ENCODE results near the gene BAIAP3.

GRCh38 chr16:1350691-1351090 is 17.2 kb downstream of the BAIAP3 start:
- TF ChIP-seq CTCF (conservative IDR thresholded peaks at IDR 0.05; ENCODE audit: low read depth, low read length) = no peak
- no peak for TF ChIP-seq RAD21 (IDR thresholded peaks at IDR 0.05; ENCODE audit: low read length)
- TF ChIP-seq POLR2A (IDR thresholded peaks at IDR 0.05; ENCODE audit: low read depth, low read length) = no peak
- no peak for TF ChIP-seq MXI1 (IDR thresholded peaks at IDR 0.05; ENCODE audit: borderline replicate concordance, low read depth, low read length)
- TF ChIP-seq CHD1 (IDR thresholded peaks at IDR 0.05; ENCODE audit: low read depth, low read length) = no peak
- no peak for TF ChIP-seq MAZ (IDR thresholded peaks at IDR 0.05; ENCODE audit: borderline replicate concordance, low read depth, low read length)
- no peak for TF ChIP-seq BHLHE40 (IDR thresholded peaks at IDR 0.05; ENCODE audit: low read depth, low read length)
- no peak for TF ChIP-seq SMC3 (IDR thresholded peaks at IDR 0.05; ENCODE audit: low read depth, low read length)
- TF ChIP-seq RFX5 (IDR thresholded peaks at IDR 0.05; ENCODE audit: low read depth, low read length) = no peak
- TF ChIP-seq USF2 (IDR thresholded peaks at IDR 0.05; ENCODE audit: low read depth, low read length) = no peak
- no peak for TF ChIP-seq NFE2L2 (IDR thresholded peaks at IDR 0.05; ENCODE audit: low read depth, low read length)

Data from IMR-90 (cell line).